SK-N-SH treated with all-trans-retinoic acid at 6 μM for 48 hours (cell line): Measurements from ENCODE around the gene GADD45B.

Experiments used
- BACH2 ChIP-seq: fragments of 250-450 bp; sonication (Bioruptor Pico); IDR thresholded peaks from 2 replicates; pipeline ENCODE4 v1.9.0; 2021; ENCODE audit warnings: mild to moderate bottlenecking, borderline replicate concordance
- CREB5 ChIP-seq: fragments of 250-450 bp; sonication (Bioruptor Pico); IDR thresholded peaks from 2 replicates; pipeline ENCODE4 v1.5.1; 2020; ENCODE audit warnings: low read depth, mild to moderate bottlenecking, moderate library complexity
- ESRRG ChIP-seq: fragments of 250-450 bp; sonication (Bioruptor Pico); IDR thresholded peaks from 2 replicates; pipeline ENCODE4 v1.6.1; 2021; ENCODE audit warnings: mild to moderate bottlenecking
- SNAI2 ChIP-seq: fragments of 250-450 bp; sonication (Bioruptor Pico); IDR thresholded peaks from 2 replicates; pipeline ENCODE4 v1.5.0; 2020; ENCODE audit warnings: mild to moderate bottlenecking, moderate library complexity
- ZC3H10 ChIP-seq: fragments of 250-450 bp; sonication (Bioruptor Pico); IDR thresholded peaks from 2 replicates; pipeline ENCODE4 v1.5.1; 2021; ENCODE audit warnings: mild to moderate bottlenecking, moderate library complexity
- ZFP30 ChIP-seq: fragments of 450-650 bp; formaldehyde crosslinking; IDR thresholded peaks from 2 replicates; pipeline ENCODE4 v1.5.0; 2022; ENCODE audit warnings: mild to moderate bottlenecking, moderate library complexity
- ZNF8 ChIP-seq: fragments of 450-650 bp; formaldehyde crosslinking; IDR thresholded peaks from 2 replicates; pipeline ENCODE4 v1.5.0; 2020; ENCODE audit warnings: mild to moderate bottlenecking, moderate library complexity

DNA sequence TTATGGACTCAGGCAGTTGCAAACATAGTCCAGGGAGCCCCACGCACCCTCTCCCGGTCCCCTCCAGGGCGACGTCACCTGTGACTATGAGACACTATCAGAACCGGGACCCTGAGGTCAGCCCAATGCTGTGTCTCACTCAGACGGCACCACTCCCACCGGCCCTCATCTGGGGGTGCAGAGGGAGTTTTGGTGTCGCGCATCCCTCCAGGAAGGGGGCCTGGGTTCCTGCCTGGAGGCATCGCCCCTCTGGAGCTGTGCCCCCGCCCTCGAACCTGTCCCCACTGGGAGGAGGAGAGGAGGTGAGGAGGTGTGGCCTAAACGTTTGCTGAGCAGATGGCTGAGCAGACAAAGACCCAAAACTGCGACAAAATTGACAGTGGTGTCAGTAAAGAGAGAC, 51.2 kb downstream of the GADD45B start:
- TF ChIP-seq CREB5 (CRISPR knock-in tag): no peak
- TF ChIP-seq SNAI2: no peak
- TF ChIP-seq ZC3H10 (CRISPR knock-in tag): no peak
- TF ChIP-seq BACH2 (CRISPR knock-in tag): no peak
- TF ChIP-seq ZNF8 (CRISPR knock-in tag): no peak
- TF ChIP-seq ESRRG (CRISPR knock-in tag): no peak
- no peak for TF ChIP-seq ZFP30
